ENCODE results near the gene IGFBP1.

The IGFBP1 gene

GRCh38 chr7:45892407-45893035 is 4.2 kb downstream of the IGFBP1 start:
- Histone ChIP-seq H3K4me1 (ENCODE audit: control insufficient read depth in 2 of 2, insufficient read depth in 1 of 2, low read depth in 1 of 2, low read length in 2 of 2) (peaks cover 3 to 6% of the 10 kb centered on the region in 2 donors), H3K27ac (replicated peaks; ENCODE audit: low read length) (no peak overlapping the region), H3K14ac (ENCODE audit: low read length) (no peak overlapping the region), H4K8ac (ENCODE audit: low read depth, low read length) (no peak overlapping the region), H3K23ac (ENCODE audit: low read depth, low read length, poor library complexity) (no peak overlapping the region), H2BK5ac (ENCODE audit: low read length) (no peak overlapping the region), H3K4ac (ENCODE audit: low read length) (no peak overlapping the region), H3K27me3 (ENCODE audit: control insufficient read depth in 3 of 3, insufficient read depth in 3 of 3, low read depth in 1 of 3, low read length in 3 of 3) (peaks cover 0 to 60% (median 28%) of the 10 kb centered on the region in 3 experiments), H3K18ac (ENCODE audit: low read length) (no peak overlapping the region), H3K9ac (ENCODE audit: low read depth, low read length, poor library complexity) (no peak overlapping the region), H2AK5ac (ENCODE audit: low read depth, low read length) (no peak overlapping the region), H2BK15ac (ENCODE audit: low read length) (no peak overlapping the region), H3K36me3 (replicated peaks in 1 of 2; ENCODE audit: control insufficient read depth in 2 of 2, insufficient read depth in 2 of 2, low read length in 2 of 2) (no peaks in the 10 kb centered on the region), H3K4me3 (ENCODE audit: low read length in 2 of 2) (no peak overlapping the region), H4K91ac (ENCODE audit: low read depth, low read length, poor library complexity) (no peak overlapping the region), H3K9me3 (replicated peaks in 1 of 2; ENCODE audit: control insufficient read depth in 2 of 2, insufficient read depth in 1 of 2, low read depth in 1 of 2, low read length in 2 of 2) (no peaks in the 10 kb centered on the region), H2AFZ (ENCODE audit: low read length) (no peak overlapping the region), H2BK12ac (ENCODE audit: low read length) (no peak overlapping the region), H2BK120ac (ENCODE audit: low read depth, low read length) (no peak overlapping the region), H3K4me2 (ENCODE audit: insufficient read depth, low read length, poor library complexity, severe bottlenecking) (no peak overlapping the region), H3K79me1 (ENCODE audit: low read depth, low read length) (no peaks in the 10 kb centered on the region)
- WGBS, 2 donors (ENCODE audit: extremely low coverage in 2 of 2, insufficient read length in 2 of 2, insufficient replicate concordance in 1 of 2), result no CpG with 5 or more reads among the region's 6 CpGs
- no peak for DNase-seq (ENCODE audit: low spot score)

- H3K9me3 ChIP-seq (replicated peaks in 1 of 2; ENCODE audit: control insufficient read depth in 2 of 2, insufficient read depth in 1 of 2, low read depth in 1 of 2, low read length in 2 of 2), result no peaks in the 10 kb centered on the region
- H2BK15ac ChIP-seq (ENCODE audit: low read length), result no peak overlapping the region
- no CpG with 5 or more reads among the region's 5 CpGs for WGBS, 2 donors (ENCODE audit: extremely low coverage in 2 of 2, insufficient read length in 2 of 2, insufficient replicate concordance in 1 of 2)
- H2BK120ac ChIP-seq (ENCODE audit: low read depth, low read length), result no peak overlapping the region
- no peak overlapping the region for H2BK5ac ChIP-seq (ENCODE audit: low read length)
- peaks cover 2 to 3% of the 10 kb centered on the region in 2 donors for H3K4me1 ChIP-seq (ENCODE audit: control insufficient read depth in 2 of 2, insufficient read depth in 1 of 2, low read depth in 1 of 2, low read length in 2 of 2)
- no peak overlapping the region for H3K18ac ChIP-seq (ENCODE audit: low read length)
- H3K23ac ChIP-seq (ENCODE audit: low read depth, low read length, poor library complexity), result no peak overlapping the region
- H4K91ac ChIP-seq (ENCODE audit: low read depth, low read length, poor library complexity), result no peak overlapping the region
- no peak overlapping the region for H2AFZ ChIP-seq (ENCODE audit: low read length)
- peaks cover 0 to 51% (median 19%) of the 10 kb centered on the region in 3 experiments for H3K27me3 ChIP-seq (ENCODE audit: control insufficient read depth in 3 of 3, insufficient read depth in 3 of 3, low read depth in 1 of 3, low read length in 3 of 3)
- H3K27ac ChIP-seq (replicated peaks; ENCODE audit: low read length), result no peak overlapping the region
- H3K79me1 ChIP-seq (ENCODE audit: low read depth, low read length), result no peaks in the 10 kb centered on the region
- H2BK12ac ChIP-seq (ENCODE audit: low read length), result no peak overlapping the region
- H3K14ac ChIP-seq (ENCODE audit: low read length), result no peak overlapping the region
- H2AK5ac ChIP-seq (ENCODE audit: low read depth, low read length), result no peak overlapping the region
- no peak for DNase-seq (ENCODE audit: low spot score)
- H3K36me3 ChIP-seq (replicated peaks in 1 of 2; ENCODE audit: control insufficient read depth in 2 of 2, insufficient read depth in 2 of 2, low read length in 2 of 2), result no peaks in the 10 kb centered on the region
- no peak overlapping the region for H3K9ac ChIP-seq (ENCODE audit: low read depth, low read length, poor library complexity)
- no peak overlapping the region for H3K4ac ChIP-seq (ENCODE audit: low read length)
- no peak overlapping the region for H3K4me2 ChIP-seq (ENCODE audit: insufficient read depth, low read length, poor library complexity, severe bottlenecking)
- no peak overlapping the region for H3K4me3 ChIP-seq (ENCODE audit: low read length in 2 of 2)
- H4K8ac ChIP-seq (ENCODE audit: low read depth, low read length), result no peak overlapping the region
These were observed 5.2 kb downstream of the IGFBP1 start for GRCh38 chr7:45893374-45893995.

- Histone ChIP-seq H3K9ac (ENCODE audit: low read depth, low read length, poor library complexity) (no peak overlapping the region), H4K91ac (ENCODE audit: low read depth, low read length, poor library complexity) (no peak overlapping the region), H3K4me3 (ENCODE audit: low read length in 2 of 2) (no peak overlapping the region), H3K18ac (ENCODE audit: low read length) (no peak overlapping the region), H3K4me1 (ENCODE audit: control insufficient read depth in 2 of 2, insufficient read depth in 1 of 2, low read depth in 1 of 2, low read length in 2 of 2) (no peaks in the 10 kb centered on the region), H3K36me3 (replicated peaks in 1 of 2; ENCODE audit: control insufficient read depth in 2 of 2, insufficient read depth in 2 of 2, low read length in 2 of 2) (no peaks in the 10 kb centered on the region), H3K79me1 (ENCODE audit: low read depth, low read length) (no peaks in the 10 kb centered on the region), H3K4me2 (ENCODE audit: insufficient read depth, low read length, poor library complexity, severe bottlenecking) (no peak overlapping the region), H2AFZ (ENCODE audit: low read length) (no peak overlapping the region), H3K27ac (replicated peaks; ENCODE audit: low read length) (no peak overlapping the region), H2AK5ac (ENCODE audit: low read depth, low read length) (peak overlapping the region; percentile 59), H3K14ac (ENCODE audit: low read length) (no peak overlapping the region), H3K23ac (ENCODE audit: low read depth, low read length, poor library complexity) (no peak overlapping the region), H3K9me3 (replicated peaks in 1 of 2; ENCODE audit: control insufficient read depth in 2 of 2, insufficient read depth in 1 of 2, low read depth in 1 of 2, low read length in 2 of 2) (no peaks in the 10 kb centered on the region), H2BK5ac (ENCODE audit: low read length) (no peak overlapping the region), H2BK12ac (ENCODE audit: low read length) (no peak overlapping the region), H3K27me3 (ENCODE audit: control insufficient read depth in 3 of 3, insufficient read depth in 3 of 3, low read depth in 1 of 3, low read length in 3 of 3) (peaks cover 0 to 44% (median 13%) of the 10 kb centered on the region in 3 experiments), H3K4ac (ENCODE audit: low read length) (no peak overlapping the region), H4K8ac (ENCODE audit: low read depth, low read length) (no peak overlapping the region), H2BK15ac (ENCODE audit: low read length) (no peak overlapping the region), H2BK120ac (ENCODE audit: low read depth, low read length) (peak overlapping the region; percentile 10)
- WGBS, 2 donors (ENCODE audit: extremely low coverage in 2 of 2, insufficient read length in 2 of 2, insufficient replicate concordance in 1 of 2), result no CpG with 5 or more reads among the region's 4 CpGs
- no peak for DNase-seq (ENCODE audit: low spot score)
These were observed 5.8 kb downstream of the IGFBP1 start for GRCh38 chr7:45893996-45894664.

GRCh38 chr7:45894665-45895062 is 6.4 kb downstream of the IGFBP1 start:
- H3K4ac ChIP-seq (ENCODE audit: low read length), result no peak overlapping the region
- H3K4me3 ChIP-seq (ENCODE audit: low read length in 2 of 2), result no peak overlapping the region
- H4K91ac ChIP-seq (ENCODE audit: low read depth, low read length, poor library complexity), result no peak overlapping the region
- H2AFZ ChIP-seq (ENCODE audit: low read length), result no peak overlapping the region
- H3K18ac ChIP-seq (ENCODE audit: low read length), result no peak overlapping the region
- H2BK120ac ChIP-seq (ENCODE audit: low read depth, low read length), result peak overlapping the region; percentile 10
- no peak for DNase-seq (ENCODE audit: low spot score)
- no peaks in the 10 kb centered on the region for H3K4me1 ChIP-seq (ENCODE audit: control insufficient read depth in 2 of 2, insufficient read depth in 1 of 2, low read depth in 1 of 2, low read length in 2 of 2)
- H3K27ac ChIP-seq (replicated peaks; ENCODE audit: low read length), result no peak overlapping the region
- H3K14ac ChIP-seq (ENCODE audit: low read length), result no peak overlapping the region
- no peaks in the 10 kb centered on the region for H3K36me3 ChIP-seq (replicated peaks in 1 of 2; ENCODE audit: control insufficient read depth in 2 of 2, insufficient read depth in 2 of 2, low read length in 2 of 2)
- no peak overlapping the region for H2BK15ac ChIP-seq (ENCODE audit: low read length)
- H2BK12ac ChIP-seq (ENCODE audit: low read length), result no peak overlapping the region
- H4K8ac ChIP-seq (ENCODE audit: low read depth, low read length), result no peak overlapping the region
- H3K27me3 ChIP-seq (ENCODE audit: control insufficient read depth in 3 of 3, insufficient read depth in 3 of 3, low read depth in 1 of 3, low read length in 3 of 3), result peaks cover 0 to 39% (median 8%) of the 10 kb centered on the region in 3 experiments
- no peaks in the 10 kb centered on the region for H3K79me1 ChIP-seq (ENCODE audit: low read depth, low read length)
- H2AK5ac ChIP-seq (ENCODE audit: low read depth, low read length), result no peak overlapping the region
- no peaks in the 10 kb centered on the region for H3K9me3 ChIP-seq (replicated peaks in 1 of 2; ENCODE audit: control insufficient read depth in 2 of 2, insufficient read depth in 1 of 2, low read depth in 1 of 2, low read length in 2 of 2)
- H3K23ac ChIP-seq (ENCODE audit: low read depth, low read length, poor library complexity), result no peak overlapping the region
- no peak overlapping the region for H3K9ac ChIP-seq (ENCODE audit: low read depth, low read length, poor library complexity)
- no peak overlapping the region for H3K4me2 ChIP-seq (ENCODE audit: insufficient read depth, low read length, poor library complexity, severe bottlenecking)
- H2BK5ac ChIP-seq (ENCODE audit: low read length), result no peak overlapping the region

Data from neuronal stem cell (in vitro differentiated cells).